ELF-1 (cell line): ENCODE measurements around the gene GLYAT.

Source experiments
- DNase-seq: peaks from one replicate; pipeline ENCODE4 v3.0.0-alpha.2; 2016; ENCODE audit warnings: low read depth, low spot score

Gene GLYAT, protein sequence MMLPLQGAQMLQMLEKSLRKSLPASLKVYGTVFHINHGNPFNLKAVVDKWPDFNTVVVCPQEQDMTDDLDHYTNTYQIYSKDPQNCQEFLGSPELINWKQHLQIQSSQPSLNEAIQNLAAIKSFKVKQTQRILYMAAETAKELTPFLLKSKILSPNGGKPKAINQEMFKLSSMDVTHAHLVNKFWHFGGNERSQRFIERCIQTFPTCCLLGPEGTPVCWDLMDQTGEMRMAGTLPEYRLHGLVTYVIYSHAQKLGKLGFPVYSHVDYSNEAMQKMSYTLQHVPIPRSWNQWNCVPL

DNA sequence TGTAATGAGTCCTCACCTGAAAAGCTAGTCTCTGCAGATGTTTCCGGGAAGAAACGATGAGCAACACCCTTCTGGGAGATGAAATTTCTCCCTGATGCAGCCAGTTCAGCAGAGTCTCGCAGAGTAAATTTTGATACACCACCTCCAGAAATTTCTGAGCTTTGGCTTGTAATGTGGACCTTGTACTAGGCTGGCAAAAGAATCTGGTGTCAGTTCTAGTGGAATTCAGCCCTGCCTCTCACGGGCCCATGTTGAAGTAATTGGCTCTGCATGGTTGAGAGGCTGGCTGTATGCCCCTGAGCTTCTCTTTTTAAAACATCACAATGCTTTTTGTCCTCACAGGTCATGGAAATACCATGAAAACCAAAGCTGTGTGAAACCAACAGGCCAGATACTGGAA is at the start of gene GLYAT:
GLYAT (minus strand) TSS at position 125 of the 400 bp plus-strand sequence. CDS start 7,447 bp downstream, outside the sequence.
- no peak for DNase-seq

DNA sequence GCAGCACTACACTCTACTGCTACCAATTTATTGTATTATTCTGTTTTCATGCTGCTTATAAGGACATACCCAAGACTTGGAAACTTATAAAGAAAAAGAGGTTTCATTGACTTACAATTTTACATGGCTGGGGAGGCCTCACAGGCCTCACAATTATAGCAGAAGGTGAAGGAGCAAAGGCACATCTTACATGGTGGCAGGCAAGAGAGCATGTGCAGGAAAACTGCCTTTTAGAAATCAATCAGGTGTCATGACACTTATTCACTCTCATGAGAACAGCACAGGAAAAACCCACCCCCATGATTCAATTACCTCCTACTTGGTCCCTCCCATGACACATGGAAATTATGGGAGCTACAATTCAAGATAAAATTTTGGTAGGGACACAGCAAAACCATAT is 49.6 kb upstream of the GLYAT start:
- no peak for DNase-seq

DNA sequence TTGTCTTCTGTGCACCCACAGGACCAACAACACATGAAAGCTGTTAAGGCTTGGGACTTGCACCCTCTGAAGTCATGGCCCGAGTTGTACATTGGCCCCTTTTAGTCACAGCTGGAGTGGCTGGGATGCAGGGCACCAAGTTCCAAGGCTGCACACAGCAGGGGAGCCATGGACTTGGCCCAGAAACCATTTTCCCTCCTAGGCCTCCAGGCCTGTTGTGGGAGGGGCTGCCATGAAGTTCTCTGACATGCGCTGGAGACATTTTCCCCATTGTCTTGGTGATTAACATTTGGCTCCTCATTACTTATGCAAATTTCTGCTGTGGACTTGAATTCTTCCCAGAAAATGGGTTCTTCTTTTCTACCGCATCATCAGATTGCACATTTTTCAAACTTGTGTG is 48.8 kb upstream of the GLYAT start:
- DNase-seq: no peak

DNA sequence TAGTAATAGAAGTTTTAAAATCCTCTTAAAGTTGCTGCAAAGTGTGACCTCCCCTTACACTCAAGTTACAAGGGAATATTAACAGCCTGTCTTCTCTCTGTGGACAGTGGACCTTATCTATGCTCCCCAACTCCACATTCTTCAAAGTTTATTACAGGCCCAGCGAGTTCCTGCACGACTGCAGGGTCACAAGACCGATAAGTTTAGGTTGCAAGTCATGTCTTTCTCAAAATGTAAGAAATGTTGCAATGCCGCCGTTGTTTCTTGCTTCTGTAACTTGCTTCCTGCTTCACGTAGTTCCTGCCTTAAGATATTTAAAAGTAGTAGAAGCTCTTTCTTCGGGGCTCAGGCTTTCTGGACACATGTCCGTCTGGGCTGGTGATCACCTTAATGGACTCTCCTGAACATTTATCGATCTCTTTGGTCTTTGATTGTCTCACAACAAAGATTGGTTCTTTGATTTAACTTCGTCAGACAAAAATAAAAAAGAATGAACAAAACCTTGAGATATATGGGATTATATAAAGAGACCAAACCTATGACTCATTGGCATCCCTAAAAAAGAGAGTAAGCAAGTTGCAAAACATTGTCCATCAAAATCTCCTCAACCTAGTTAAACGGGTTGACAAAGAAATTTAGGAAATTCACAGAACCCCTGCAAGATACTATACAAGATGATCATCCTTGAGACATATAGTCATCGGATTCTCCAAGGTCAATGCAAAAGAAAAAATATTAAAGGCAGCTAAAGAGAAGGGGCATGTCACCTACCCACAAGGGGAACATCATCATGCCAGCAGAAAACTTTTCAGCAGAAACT is 45.4 kb upstream of the GLYAT start:
- no peak for DNase-seq

DNA sequence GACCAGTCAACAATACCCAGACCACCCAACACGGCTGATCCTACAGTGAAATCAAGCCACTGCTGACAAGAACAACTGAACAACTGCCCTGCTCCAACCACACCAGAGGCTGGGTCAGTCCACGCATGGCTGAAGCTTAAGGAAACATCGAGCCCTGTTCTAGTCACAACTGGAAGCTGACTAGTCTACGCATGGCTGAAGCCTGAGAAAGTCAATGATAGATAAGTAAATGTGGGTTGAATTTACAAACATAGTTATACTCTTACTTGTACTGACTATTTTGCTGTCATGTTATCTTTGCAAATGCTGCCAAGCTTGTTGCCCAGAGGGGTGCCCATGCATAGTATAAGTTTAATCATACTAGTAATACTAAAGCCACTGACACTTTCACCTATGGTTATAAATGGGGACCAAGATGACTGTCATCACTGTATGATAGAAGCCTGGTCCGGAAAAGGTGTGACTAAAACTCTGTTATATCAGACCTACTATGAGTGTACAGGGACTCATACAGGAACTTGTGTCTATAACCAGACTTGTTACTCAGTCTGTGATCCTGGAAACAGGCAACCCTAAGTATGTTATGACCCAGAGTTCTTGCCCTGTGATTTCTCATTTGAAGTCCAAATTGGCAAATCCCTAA is 43.4 kb upstream of the GLYAT start:
- DNase-seq: no peak

DNA sequence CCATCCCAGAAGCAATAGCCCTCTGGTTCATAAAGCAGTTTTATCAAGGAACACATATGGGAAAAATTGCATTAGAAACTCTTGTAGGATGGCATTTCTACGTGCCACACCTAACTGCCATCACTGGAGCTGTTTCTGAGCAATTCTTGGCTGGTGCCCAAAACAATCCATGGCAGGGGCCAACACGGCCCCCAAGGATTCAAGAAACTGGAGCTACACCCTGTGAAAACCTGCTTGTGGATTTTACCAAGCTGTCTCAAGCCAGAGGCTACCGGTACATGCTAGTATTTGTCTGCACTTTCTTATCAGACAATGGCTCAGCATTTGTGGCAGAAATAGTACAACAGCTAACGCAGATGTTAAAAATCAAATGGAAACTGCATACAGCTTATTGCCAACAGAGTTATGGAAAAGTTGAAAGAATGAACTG is 42.4 kb upstream of the GLYAT start:
- no peak for DNase-seq

DNA sequence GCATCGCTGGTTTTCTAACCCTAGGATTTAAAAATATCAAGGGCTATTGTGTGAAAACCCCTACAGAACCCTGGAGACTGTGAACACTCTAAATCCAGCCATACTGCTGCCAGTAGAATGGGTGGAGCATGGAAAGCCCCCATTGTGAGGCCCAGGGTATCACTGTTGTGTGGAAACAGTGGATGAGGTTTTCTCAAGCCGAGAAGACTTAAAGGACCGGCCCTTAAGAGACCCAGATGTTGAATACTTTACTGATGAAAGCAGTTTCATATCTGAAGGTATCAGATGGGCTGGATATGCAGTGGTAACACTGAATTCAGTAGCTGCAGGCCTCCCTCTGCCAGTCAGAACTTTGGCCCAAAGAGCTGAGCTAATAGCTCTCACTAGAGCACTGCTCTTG is 41.6 kb upstream of the GLYAT start:
- no peak for DNase-seq

DNA sequence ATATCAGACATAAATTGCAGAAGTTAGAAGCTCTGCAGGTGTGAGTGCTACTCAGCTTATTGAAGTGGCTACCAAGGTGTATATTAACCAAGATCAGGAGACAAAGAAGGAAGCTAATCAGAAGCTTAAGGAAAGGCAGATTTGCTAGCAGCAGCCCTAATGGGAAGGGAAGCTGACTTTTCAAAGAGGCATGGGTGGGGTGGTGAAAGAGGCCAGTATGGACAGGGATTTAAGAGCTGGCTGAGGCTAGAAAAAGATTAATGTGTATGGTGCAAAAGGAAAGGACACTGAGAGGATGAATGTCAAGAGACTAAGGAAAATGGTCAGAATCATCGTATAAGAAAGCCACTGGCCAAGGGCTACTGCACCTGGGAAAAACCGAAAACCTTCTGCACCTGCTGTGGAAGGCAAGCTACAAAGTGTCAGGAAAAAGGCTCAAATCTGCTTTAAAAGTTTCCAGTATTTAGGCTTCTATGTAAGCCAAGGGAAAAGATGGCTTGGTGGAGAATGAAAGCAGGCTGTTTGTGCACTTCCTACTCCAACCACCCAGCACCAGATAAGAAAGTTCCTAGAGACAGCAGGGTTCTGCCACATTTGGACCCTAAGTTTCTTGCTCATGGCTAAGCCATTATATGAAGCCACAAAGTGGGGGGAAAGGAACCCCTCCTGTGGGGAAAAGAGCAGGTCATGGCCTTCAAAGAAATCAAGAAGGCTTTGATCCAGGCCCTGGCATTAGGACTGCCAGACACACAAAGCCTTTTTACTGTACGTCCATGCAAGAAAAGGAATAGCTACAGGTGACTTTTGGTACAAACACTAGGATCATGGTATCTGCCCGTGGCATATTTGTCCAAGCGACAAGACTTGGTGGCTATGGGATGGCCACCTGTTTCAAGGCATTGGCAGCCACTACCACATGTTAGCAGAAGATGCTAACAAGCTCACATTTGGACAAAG is 40.9 kb upstream of the GLYAT start:
- no peak for DNase-seq

DNA sequence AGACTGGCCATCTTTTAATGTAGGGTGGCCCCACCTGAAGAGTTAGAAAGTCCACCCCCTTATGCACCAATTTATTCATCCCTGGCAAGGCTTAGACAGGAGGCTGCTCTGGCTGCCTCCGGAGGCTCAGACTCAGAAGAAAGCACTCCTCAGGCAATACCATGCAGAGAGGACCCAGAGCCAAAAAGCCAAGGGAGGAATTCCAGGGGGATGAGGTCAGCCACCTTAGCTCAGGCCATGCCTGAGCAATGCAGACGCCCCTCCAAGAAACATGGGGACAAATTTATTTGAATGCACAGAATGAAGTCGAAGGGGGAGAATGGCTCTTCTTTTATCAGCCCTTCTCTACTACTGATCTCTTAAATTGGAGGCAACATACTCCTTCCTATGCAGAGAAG is 39.7 kb upstream of the GLYAT start:
- no peak for DNase-seq

DNA sequence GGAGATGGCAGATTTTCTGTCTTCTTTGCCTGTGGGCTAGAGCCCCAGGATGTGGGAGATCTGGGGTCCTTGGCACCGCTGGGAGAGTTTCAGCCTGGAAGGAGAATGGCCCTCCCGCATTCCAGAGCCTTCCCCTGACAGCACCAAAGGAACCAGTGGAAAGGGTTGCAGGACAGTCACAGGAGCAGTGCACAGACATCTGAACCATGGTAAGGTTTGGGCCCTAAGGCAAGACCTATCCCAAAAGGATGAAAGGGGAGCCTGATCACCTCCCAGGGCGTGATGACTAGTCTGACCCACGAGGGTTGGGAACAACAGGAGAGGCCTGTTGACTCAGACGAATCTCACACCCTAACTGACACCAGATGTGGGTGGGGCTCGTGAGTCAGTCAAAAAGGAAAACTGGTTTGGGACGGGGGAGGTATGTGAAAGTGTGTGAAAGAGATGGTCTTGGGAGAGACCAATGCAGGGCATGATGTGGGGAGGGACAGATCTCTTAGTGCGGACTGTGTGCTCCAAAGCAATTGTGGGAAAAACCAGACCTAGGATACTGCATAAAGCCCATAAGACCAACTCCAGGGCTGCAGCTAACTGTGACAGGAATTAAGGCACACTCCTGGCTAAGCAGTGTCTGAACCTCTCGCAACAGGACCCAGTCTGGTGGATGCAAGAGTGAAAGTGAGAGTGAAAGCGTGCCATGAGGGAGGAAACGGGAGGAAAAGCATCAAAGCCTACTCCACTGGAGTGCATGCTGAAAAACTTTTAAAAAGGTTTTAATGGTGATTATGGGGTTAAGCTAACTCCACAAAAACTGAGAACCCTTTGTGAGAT is 39.1 kb upstream of the GLYAT start:
- no peak for DNase-seq

DNA sequence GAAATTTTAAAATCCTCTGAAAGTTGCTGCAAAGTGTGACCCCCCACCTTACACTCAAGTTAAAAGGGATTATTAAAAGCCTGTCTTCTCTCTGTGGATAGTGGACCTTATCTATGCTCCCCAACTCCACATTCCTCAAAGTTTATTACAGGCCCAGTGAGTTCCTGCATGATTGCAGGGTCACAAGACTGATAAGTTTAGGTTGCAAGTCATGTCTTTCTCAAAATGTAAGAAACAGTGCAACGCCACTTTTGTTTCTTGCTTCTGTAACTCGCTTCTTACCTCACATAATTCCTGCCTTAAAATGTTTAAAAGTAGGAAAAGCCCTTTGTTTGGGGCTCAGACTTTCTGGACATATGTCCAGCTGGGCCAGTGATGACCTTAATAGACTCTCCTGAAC is 38.4 kb upstream of the GLYAT start:
- no peak for DNase-seq

DNA sequence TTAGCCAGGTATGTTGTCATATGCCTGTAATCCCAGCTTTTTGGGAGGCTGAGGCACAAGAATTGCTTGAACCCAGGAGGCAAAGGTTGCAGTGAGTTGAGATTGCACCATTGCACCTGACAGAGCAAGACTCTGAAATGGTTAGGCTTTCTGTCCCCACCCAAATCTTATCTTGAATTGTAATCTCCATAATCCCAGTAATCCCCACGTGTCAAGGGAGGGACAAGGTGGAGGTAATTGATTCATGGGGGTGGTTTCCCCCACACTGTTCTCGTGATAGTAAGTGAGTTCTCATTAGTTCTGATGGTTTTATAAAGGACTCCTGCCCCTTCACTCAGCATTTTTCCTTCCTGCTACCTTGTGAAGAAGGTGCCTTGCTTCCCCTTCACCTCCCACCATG is 37.6 kb upstream of the GLYAT start:
- DNase-seq: no peak

DNA sequence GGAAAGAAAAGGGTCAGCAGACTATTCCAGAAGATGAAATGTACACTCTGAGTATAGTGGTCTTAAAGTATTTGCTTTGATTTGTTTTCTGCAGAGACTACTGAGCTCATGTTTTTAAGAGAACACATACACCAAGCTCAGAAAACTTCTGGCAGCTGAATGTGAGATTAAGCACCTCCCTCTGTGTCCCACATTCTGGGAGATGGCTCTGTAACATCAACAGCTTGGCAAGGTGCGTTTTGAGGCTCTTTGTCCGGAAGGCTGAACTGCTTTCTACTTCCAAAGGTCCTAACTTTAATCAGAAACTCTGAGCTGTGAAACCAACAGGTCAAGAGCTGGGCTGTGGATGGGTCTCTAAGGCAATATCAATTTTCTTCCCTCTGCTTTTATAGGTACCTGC is 36.4 kb upstream of the GLYAT start:
- no peak for DNase-seq

DNA sequence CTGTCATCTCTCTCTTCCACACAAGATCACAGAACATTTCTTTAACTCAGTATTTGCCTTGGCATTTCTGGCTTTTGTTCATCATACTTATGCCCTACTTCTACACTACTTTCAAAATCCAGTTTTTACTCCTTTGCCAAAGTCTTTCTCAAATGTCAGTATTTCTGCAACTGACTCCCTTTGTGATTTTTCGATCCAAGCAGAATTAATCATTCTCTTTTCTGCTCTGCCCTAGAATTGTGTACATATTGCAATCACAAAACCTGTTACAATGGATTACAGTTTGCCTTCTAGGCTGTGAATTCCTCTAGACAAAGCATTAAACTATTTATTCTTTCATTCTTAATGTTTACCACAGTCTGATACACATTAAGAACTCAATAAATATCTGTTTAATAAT is 33.3 kb upstream of the GLYAT start:
- no peak for DNase-seq

DNA sequence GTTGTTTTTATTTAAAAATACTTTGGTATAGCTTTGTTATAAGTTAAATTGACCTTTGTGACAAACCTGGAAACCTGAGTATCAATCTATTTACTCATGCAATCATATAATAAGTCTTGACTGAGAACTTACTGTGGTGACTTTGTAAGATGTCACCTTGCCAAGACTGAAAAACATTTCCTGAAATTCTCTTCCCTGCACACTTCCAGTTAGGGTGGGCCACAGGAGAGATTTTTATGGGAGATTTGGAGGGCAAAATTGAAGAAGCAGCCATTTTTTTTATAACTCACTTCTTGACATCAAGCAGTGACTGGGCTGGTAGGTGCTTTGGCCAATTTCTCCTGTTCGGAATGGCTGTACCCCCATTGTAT is 31.4 kb upstream of the GLYAT start:
- DNase-seq: no peak

DNA sequence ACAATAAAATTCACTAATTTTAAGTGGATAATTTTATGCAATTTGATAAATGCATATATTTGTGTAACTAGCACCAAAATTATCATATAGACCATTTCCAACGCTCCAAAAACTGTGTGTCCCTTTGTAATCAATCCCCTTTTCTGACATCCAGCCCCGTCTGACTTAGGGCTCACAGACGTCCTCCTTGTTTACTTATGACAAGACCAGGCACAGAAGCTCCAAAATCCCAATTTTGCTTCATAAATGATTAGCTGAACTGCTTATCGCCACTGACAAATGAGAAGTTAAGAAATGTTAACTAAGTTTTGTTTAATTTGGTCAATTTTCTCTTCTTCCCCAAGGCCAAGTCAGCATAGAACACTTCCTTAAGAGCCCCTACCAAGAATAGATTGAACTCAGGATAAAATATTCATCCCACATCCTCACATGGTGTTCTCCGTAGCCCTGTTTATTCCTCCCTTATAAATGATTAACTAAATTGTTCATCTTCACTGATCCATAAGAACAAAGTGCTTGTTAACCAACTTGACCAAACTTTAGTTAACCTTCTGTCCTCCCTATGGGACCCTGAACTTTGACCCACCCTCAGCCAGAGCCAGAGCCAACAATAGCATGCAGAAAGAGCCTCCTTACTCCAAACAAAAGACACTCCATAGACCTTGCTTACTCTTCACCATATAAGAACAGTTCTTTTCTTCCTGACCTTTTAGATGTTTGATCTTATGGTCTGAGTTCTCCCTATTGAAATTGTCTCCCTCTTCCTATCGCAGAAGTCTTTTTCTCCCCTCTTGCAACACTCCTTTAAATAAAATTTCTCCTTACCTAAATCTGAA is 30.8 kb upstream of the GLYAT start:
- no peak for DNase-seq

DNA sequence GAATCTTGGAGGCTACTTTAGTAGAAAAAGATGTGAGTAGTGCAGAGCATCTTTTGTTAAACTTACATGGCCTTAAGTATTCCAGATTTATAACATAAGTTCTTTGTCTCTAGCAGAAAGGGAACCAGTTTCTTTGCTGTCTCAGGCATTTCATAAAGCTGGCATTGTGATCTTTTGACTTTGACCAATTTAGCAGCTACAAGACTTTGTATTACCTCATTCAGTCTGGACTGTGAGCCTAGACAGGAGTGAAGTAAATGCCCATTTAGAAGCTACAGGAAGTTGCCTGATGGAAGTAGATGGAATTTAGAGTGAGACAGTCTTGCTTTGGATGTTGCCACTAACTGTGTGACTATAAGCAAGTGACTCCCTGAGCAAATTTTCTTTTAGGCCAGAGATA is 25.7 kb upstream of the GLYAT start:
- no peak for DNase-seq

DNA sequence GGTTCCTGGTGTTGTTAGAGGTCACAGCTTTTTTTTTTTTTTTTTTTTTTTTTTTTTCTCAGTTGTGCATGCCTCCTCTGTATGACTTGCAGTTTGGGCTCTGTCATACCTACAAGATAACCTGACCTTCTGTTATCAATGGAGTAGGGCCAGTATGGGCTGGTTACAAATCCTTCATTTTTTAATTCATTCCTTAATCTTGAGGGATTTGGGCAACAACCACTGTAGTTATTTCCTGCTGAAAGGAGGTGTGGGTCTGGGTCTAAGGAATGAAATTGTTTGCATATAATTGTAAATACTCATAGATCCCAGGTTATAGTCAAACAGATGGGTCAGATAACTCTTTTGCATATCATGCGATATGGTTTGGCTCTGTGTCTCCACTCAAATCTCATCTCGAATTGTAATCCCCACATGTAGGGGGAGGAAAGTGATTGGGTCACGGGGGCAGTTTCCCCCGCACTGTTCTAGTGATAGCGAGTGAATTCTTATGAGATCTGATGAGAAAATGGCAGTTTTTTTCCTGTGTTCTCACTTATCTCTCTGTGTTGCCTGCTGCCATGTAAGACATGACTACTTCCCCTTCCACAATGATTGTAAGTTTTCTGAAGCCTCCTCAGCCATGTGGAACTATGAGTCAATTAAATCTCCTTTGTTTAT is 14.1 kb upstream of the GLYAT start:
- DNase-seq: no peak

DNA sequence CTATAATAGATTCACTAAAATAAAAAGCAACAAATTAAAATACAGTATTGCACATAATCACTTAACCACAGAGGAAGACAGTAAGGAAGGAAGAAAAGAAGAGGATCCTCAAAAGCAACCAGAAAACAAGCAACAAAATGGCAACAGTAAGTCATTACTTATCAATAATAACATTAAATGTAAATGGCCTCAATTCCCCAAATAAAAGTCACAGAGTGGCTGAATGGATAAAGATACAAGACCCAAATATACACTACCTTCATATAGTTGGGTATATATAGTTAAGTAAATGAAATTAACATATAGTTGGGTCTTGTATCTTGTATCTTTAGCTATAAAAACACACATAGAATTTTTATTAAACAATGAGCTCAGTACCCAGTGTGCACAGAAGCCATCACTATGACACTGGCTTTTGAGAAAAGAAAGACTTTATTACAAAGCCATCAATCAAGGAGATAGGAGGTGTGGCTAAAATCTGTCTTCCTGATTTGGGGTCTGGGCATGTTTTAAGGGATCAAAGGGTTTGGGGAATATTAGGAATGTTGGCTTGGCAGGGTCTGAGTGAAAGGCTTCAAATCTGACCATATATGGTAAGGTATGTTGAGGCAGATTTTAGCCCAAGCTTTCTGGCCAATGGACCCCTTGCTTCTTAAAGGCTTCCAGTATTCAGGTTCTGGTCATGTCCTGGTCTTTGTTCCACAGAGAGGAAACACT is 13.4 kb upstream of the GLYAT start:
- no peak for DNase-seq
